ENCODE data around the gene LIPF. TPM values are rescaled to one million over a fixed set of nuclear protein-coding genes. Genes with fewer than 3 reads are reported as not detected.
A peak's percentile ranks its signal among the peaks of the same experiment; 100 is the strongest.

Gene LIPF
- not detected in 2 replicates for total RNA-seq

- H4K20me1 ChIP-seq (ENCODE audit: insufficient read depth, low read length) = no peaks in the 10 kb centered on the region
- DNase-seq (ENCODE audit: insufficient read length, low spot score, missing footprints) = no peak
- H3K79me2 ChIP-seq (ENCODE audit: insufficient read depth, low read length) = no peaks in the 10 kb centered on the region
- no peak within 1 kb of the TSS for H2AFZ ChIP-seq (ENCODE audit: low read length)
- H3K4me2 ChIP-seq (ENCODE audit: insufficient read depth, low read length) = no peak within 1 kb of the TSS
- H3K27ac ChIP-seq (ENCODE audit: low read depth, low read length) = no peak within 1 kb of the TSS
- no peak within 1 kb of the TSS for H3K4me3 ChIP-seq (ENCODE audit: insufficient read depth, low read length)
- H3K9me3 ChIP-seq (ENCODE audit: low read depth, low read length) = no peaks in the 10 kb centered on the region
- no peaks in the 10 kb centered on the region for H3K36me3 ChIP-seq (ENCODE audit: insufficient read depth, low read length)
- no peak for TF ChIP-seq CTCF (IDR thresholded peaks at IDR 0.05; ENCODE audit: extremely low read depth, low read depth, low read length)
- peaks cover 21% of the 10 kb centered on the region for H3K4me1 ChIP-seq (ENCODE audit: insufficient read depth, low read length)
- H3K27me3 ChIP-seq (ENCODE audit: insufficient read depth, low read length) = no peaks in the 10 kb centered on the region
Measured at GRCh38 chr10:88664142-88664541, at the start of gene LIPF. Gene LIPF (plus strand): TSS chr10:88664442. CDS start chr10:88667298, 2,856 bp downstream.

GRCh38 chr10:88616250-88616977, 47.8 kb upstream of the LIPF start:
- Histone ChIP-seq H3K36me3 (ENCODE audit: insufficient read depth, low read length) (no peaks in the 10 kb centered on the region), H2AFZ (ENCODE audit: low read length) (peak overlapping the region; percentile 77), H3K4me2 (ENCODE audit: insufficient read depth, low read length) (no peak overlapping the region), H3K4me1 (ENCODE audit: insufficient read depth, low read length) (peaks cover 2% of the 10 kb centered on the region), H3K79me2 (ENCODE audit: insufficient read depth, low read length) (no peaks in the 10 kb centered on the region), H3K9me3 (ENCODE audit: low read depth, low read length) (no peaks in the 10 kb centered on the region), H4K20me1 (ENCODE audit: insufficient read depth, low read length) (no peaks in the 10 kb centered on the region), H3K27ac (ENCODE audit: low read depth, low read length) (no peak overlapping the region), H3K27me3 (ENCODE audit: insufficient read depth, low read length) (no peaks in the 10 kb centered on the region), H3K4me3 (ENCODE audit: insufficient read depth, low read length) (no peak overlapping the region)
- no peak for DNase-seq (ENCODE audit: insufficient read length, low spot score, missing footprints)
- no peak for TF ChIP-seq CTCF (IDR thresholded peaks at IDR 0.05; ENCODE audit: extremely low read depth, low read depth, low read length)

GRCh38 chr10:88617772-88618300, 46.4 kb upstream of the LIPF start:
- no peak for TF ChIP-seq CTCF (IDR thresholded peaks at IDR 0.05; ENCODE audit: extremely low read depth, low read depth, low read length)
- H3K79me2 ChIP-seq (ENCODE audit: insufficient read depth, low read length) = no peaks in the 10 kb centered on the region
- DNase-seq (ENCODE audit: insufficient read length, low spot score, missing footprints) = no peak

GRCh38 chr10:88618496-88618895, 45.7 kb upstream of the LIPF start:
- Histone ChIP-seq H3K27me3 (ENCODE audit: insufficient read depth, low read length) (no peaks in the 10 kb centered on the region), H3K4me3 (ENCODE audit: insufficient read depth, low read length) (no peak overlapping the region), H4K20me1 (ENCODE audit: insufficient read depth, low read length) (no peaks in the 10 kb centered on the region), H3K27ac (ENCODE audit: low read depth, low read length) (no peak overlapping the region), H2AFZ (ENCODE audit: low read length) (no peak overlapping the region), H3K4me1 (ENCODE audit: insufficient read depth, low read length) (peaks cover 2% of the 10 kb centered on the region), H3K4me2 (ENCODE audit: insufficient read depth, low read length) (no peak overlapping the region), H3K36me3 (ENCODE audit: insufficient read depth, low read length) (no peaks in the 10 kb centered on the region), H3K79me2 (ENCODE audit: insufficient read depth, low read length) (no peaks in the 10 kb centered on the region), H3K9me3 (ENCODE audit: low read depth, low read length) (no peaks in the 10 kb centered on the region)
- no peak for TF ChIP-seq CTCF (IDR thresholded peaks at IDR 0.05; ENCODE audit: extremely low read depth, low read depth, low read length)
- no peak for DNase-seq (ENCODE audit: insufficient read length, low spot score, missing footprints)

More at GRCh38 chr10:88617772-88618300, 46.4 kb upstream of the LIPF start:
- Histone ChIP-seq H3K4me1 (ENCODE audit: insufficient read depth, low read length) (peaks cover 2% of the 10 kb centered on the region), H3K27ac (ENCODE audit: low read depth, low read length) (no peak overlapping the region), H4K20me1 (ENCODE audit: insufficient read depth, low read length) (no peaks in the 10 kb centered on the region), H3K4me2 (ENCODE audit: insufficient read depth, low read length) (no peak overlapping the region), H3K9me3 (ENCODE audit: low read depth, low read length) (no peaks in the 10 kb centered on the region), H3K36me3 (ENCODE audit: insufficient read depth, low read length) (no peaks in the 10 kb centered on the region), H3K27me3 (ENCODE audit: insufficient read depth, low read length) (no peaks in the 10 kb centered on the region), H3K4me3 (ENCODE audit: insufficient read depth, low read length) (no peak overlapping the region), H2AFZ (ENCODE audit: low read length) (no peak overlapping the region)
